HG03025 (cell line): ENCODE results near the gene MTSS2.

Experiments used
- ATAC-seq: cut with Tn5 transposase; IDR thresholded peaks from one replicate; pipeline ENCODE4 v1.9.1; 2021; ENCODE audit warnings: mild to moderate bottlenecking, moderate library complexity; ENCODE audit not compliant: unreplicated experiment, low FRiP score

The MTSS2 gene

GRCh38 chr16:70715055-70715858 is 29.4 kb upstream of the MTSS2 start:
- no peak for ATAC-seq

DNA sequence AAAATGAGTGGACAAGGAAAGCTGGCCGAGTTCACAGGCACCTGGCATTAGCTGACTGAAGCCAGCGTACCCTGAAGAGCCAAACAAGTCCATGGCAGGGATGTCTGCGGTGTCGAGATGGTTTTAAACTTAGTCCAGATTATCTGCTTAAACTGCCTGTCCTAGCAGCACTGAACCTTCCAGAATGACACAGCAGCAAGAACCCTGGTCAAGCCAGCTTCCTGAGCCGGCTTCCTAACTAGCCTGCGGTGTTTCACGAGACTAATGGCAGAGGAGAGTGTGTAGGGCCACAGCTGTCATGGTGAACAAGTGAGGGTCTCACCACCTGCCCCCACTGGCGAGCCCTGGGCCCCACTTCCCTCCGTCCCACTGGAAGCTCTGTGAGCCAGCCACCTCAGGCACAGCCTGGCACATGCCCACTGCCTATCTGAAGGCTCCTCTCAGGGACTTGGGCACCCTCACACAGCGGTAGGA is 28.8 kb upstream of the MTSS2 start:
- ATAC-seq = no peak

- no peak for ATAC-seq
These were observed 28.0 kb upstream of the MTSS2 start for GRCh38 chr16:70713824-70714223.

DNA sequence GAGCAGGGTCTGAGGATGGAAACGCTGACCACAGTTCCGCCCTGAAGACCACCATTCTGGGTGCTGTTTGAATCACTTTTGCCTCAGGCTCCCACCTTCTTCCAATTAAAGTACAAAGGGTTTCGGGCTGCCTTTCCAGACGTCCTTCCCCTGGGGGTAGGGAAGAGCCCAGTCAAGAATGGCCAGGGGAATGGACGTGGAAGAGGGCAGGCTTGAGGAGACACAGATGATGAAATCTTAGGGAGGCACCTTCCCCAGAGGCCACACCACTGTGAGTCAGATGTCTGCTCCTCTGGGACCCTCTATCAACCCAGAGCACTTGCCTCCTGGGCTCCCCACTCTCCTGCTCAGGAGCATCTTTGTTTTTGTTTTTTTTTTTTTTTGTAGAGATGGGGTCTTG is 27.5 kb upstream of the MTSS2 start:
- no peak for ATAC-seq

- no peak for ATAC-seq
These were observed 27.1 kb upstream of the MTSS2 start for GRCh38 chr16:70712942-70713341.

GRCh38 chr16:70712359-70712758 is 26.5 kb upstream of the MTSS2 start:
- no peak for ATAC-seq

DNA sequence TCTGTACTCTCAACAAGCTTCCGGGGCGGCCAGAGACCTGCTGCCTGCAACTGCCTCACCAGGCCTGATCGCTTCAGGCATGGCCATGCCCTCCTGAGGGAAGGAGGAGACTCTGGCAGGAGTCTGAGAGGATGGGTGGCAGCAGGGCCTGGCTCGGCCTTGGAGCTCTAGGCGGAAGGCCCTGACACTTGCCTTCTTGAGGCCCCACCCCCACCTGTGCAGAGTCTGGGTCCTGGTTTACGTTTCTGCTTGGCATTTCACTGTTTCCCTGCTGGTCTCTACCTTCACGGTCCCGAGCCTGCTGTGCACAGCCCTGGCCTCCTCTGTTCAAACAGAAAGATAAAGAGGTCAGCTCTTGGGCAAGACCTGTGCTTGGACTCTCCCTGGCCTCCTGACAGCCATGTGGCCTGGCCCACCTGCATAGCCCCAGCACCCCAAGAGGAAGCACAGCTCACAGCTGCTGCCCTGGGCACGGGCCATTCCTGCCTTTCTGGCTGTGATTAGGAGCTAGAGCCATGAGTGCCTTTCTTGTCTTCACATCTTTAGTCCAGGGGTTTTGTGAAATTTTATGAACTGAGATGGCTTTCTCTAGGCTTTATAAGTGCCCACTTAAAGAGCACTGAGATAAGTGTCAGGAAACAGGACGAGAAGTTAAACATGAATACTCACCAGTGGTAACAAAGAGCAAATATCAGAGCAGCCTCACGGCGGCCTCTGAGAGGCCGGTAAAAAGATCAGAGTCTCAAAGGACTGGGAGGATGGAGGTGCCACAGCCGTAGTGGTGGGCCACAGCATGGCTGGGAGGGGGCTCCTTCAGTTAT is 25.6 kb upstream of the MTSS2 start:
- no peak for ATAC-seq

DNA sequence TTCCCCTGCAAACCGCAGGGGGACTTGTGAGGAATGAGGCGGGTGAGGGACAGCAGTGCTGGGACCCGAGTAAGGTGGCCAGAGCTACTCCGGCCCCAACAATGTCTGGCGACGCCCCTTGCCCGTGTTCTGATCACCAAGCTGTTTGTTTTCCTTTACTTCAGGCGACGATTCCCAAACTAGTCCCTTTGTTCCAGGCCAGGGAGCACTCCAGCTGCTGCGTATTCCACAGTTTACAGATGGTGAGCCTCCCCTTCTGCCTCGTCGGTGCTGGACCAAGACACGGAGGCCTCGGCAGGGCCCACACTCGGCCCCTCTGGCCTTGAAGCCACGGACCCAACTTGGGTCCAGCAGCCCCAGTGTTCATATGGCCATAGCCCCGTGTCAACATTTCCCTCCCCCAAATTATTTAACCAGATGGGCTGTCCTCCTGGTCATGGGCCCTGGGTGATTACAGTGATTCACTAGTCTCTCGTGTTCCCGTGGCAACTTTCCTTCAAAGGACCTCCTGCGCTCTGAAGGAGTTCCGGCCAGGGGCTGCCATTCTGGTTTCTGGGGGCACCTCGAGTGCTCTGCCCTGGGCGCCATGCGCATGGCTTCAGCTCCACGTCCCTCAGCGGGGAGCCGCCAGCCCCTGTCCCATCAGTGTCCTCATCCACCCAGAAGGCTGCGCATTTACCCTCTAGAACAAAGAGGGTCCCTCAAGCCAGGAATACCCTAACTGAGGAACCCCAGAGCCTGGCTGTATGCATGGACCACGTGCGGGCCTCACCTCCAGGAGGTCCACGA is 24.8 kb upstream of the MTSS2 start:
- ATAC-seq = no peak

DNA sequence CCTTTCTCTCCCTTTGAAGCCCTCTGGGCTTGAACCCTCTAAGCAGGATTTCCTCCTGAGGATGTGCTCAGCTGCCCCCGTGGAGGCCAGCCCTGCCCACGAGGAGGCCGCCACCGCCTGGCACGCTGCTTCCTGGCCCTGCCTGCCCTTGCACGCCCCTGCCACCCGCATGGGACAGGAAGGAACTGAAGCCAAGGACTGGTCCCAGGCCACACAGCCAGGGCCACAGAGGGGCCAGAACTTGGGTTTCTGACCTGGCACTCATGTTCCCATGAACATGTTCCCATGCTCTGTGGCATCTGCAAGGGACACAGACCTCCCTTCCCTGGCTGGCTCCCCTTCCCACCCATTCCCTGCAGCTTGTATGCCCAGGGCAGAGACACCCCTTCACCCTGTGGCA is 24.1 kb upstream of the MTSS2 start:
- no peak for ATAC-seq

- no peak for ATAC-seq
These were observed 23.6 kb upstream of the MTSS2 start for GRCh38 chr16:70709457-70709856.

DNA sequence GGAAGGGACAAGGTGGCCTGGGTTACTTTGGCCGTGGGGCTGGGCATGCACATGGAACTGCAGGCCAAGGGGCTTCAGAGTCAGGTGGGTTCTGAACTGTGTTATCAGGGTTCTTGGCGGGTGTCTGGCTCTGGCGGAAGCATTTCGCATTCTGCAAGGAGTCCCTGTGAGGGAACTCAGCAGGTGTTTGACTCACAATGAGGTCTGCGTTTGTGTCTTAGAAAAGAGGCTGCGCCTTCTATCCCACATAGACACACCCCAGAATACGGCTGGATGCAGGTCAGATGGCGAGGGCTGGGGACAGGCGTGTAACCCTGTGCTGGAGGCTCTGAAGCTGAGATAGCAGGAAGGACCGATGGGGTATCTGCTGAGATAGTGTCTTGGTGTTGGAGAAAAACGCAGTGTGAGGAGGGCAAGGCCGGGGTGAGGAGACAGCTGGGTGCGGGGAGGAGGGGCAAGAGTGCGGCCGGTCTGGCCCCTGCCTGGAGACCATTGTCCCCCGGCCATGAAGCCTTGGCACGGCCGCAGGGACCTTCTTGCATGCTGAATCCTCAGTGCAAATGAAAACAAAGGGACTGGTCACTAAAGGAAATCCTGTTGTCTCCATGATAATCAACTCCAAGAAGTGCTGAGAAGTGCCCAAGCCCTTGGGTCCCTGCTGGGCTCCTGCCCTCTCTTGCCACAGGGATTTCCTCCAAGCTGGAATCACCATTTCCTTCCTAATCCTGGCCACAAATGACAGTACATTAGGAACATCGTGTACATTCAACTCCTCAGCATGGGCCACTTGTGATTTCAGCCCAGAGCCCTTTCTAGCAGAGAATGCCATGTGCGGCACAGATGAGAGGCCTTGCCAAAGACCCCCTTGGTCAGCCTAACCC is 22.8 kb upstream of the MTSS2 start:
- ATAC-seq = no peak

DNA sequence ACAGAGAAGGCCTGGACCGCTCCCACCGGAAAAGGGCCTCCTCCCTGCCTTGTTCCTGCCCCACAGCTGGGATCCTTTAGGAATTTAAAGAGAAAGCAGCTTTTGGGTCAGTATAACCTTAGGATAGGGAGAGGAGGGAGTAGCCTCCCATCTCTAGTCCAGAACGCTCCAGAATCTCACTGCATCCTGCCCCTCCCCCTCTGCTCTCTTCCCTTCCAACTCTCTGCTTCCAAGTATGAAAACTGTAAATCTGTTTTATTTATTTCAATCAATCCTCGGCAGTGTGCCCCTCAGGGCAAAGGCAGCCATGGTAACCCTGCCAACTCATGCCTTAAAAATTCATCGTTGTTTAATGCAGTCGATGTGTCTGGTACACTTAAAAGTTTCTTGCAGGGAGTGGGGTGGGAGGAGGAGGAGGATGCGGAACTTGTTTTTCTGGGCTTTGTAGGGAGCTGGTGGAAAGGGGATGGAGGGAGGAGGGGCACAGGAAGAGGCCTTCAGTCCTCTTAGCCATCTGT is 21.2 kb upstream of the MTSS2 start:
- ATAC-seq = no peak

DNA sequence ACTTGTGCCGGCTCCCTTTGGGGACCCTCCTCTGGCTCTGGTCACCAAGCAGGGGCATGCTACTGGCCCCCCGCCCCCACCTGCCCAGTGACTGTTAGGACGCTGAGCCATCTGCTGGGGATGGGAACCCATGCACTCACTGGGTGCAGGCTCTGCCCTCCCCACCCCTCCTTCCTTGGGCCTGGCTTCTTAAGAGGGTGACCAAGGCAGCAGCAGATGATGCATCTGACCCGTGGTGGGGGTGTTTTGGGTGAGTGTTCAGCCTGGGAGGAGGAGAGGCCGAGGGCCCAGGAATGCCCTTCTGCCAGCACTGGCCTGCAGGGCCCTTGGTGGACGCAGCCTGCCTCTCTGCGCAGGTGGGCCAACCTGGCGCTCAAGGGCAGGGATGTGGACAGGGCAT is 19.2 kb upstream of the MTSS2 start:
- no peak for ATAC-seq

- ATAC-seq = no peak
These were observed 18.7 kb upstream of the MTSS2 start for GRCh38 chr16:70704586-70704985.

GRCh38 chr16:70703835-70704381 is 18.1 kb upstream of the MTSS2 start:
- ATAC-seq = no peak

DNA sequence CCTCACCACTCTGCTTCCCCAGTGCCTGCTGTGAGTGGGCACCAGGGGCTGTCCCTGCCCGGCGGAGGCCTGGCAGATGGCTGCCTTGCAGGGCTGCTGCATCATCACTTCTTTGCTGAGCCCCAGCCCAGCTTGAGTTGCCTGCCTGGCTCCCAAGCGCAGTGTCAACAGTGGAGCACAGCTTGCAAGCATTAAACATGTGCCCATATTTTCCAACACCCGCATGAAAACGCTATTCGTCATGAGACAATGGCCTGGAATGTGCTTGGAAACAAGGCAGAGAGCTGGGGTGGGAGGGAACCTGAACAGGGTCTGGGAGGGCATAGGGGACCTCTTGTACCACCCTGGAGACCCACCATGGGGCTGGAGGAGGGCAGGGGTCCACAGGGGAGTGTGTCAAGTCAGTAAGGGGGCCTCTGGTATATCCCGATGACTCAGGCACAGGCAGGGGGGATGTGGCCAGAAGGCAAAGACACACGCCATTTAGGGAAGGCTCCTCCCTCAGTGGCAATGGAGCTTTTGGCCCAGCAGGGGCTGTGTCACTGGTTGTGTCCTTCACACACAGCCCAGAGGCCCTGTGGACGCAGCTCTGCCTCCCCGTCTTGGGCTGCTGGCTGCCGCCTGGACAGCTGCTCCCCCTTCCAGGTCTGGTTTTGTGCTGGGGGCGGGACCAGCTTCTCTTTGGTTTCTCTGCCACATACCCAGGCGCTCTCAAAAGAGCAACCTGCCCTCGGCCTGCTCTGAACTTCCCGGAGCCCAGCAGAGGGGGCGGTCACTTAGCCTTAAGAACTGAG is 17.4 kb upstream of the MTSS2 start:
- no peak for ATAC-seq

- no peak for ATAC-seq
These were observed 16.8 kb upstream of the MTSS2 start for GRCh38 chr16:70702624-70703023.

- no peak for ATAC-seq
These were observed 16.1 kb upstream of the MTSS2 start for GRCh38 chr16:70701998-70702397.

DNA sequence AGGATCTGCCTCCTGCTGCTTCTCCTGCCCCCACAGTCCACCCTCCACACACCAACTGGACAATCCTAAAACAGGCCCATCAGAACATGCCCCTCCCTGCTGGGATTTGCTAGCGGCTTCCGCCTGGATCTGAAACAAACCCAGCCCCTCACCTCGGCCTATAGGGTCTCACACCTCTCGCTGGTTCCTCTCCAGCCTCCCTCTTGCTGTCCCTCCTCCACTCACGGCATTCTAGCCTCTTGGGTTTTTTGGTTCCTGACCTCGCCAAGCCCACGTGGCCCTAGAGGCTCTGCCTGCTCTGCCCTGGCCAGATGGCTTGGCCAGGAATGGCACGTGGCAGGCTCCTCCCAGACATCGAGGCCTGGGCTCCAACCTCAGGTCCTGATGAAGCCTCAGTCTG is 15.7 kb upstream of the MTSS2 start:
- ATAC-seq = no peak
